Stimulated activated CD8-positive, alpha-beta memory T cell treated with anti-CD3 and anti-CD28 coated beads, Interleukin-7, amount 100 ng/mL, for 4 hours (primary cell): ENCODE measurements around the gene KCNJ15.
"Not testable (repeated sequence)": the region's sequence is repeated elsewhere in the genome, so short reads cannot be mapped to it uniquely, and the experiment has no call there.

ENCODE experiments used
- DNase-seq, 2 donors: peaks; one replicate each; pipeline ENCODE4 v3.0.0-alpha.2; 2020; ENCODE audit warnings: low read depth in 2 of 2

The KCNJ15 gene

GRCh38 chr21:38256599-38257302, at the start of gene KCNJ15:
Gene KCNJ15 (plus strand): TSS chr21:38256991. CDS start chr21:38299262, 42,271 bp downstream.
- DNase-seq: no peak

- DNase-seq: no peak
These were observed 48.7 kb upstream of the KCNJ15 start for GRCh38 chr21:38208118-38208517.

DNA sequence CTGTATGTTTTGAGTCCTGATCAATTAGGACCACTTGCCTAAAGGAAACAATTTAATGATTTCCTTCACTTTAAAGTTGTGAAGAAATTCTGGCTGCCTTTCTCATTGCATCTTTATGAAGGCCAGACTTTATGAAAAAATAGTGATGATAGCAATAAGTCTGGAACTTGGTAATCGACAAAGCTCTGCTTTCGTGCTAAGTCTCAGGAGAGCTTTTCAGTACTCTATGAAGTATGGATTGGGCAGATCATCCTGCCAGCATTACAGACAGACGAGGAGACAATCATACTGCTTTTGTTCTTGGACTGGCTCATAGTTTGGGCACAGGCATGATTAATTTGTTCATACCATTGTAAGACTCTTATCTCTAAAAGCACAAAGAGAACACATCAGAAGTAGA, 45.5 kb upstream of the KCNJ15 start:
- DNase-seq: no peak

GRCh38 chr21:38212706-38213105, 44.1 kb upstream of the KCNJ15 start:
- no peak for DNase-seq

DNA sequence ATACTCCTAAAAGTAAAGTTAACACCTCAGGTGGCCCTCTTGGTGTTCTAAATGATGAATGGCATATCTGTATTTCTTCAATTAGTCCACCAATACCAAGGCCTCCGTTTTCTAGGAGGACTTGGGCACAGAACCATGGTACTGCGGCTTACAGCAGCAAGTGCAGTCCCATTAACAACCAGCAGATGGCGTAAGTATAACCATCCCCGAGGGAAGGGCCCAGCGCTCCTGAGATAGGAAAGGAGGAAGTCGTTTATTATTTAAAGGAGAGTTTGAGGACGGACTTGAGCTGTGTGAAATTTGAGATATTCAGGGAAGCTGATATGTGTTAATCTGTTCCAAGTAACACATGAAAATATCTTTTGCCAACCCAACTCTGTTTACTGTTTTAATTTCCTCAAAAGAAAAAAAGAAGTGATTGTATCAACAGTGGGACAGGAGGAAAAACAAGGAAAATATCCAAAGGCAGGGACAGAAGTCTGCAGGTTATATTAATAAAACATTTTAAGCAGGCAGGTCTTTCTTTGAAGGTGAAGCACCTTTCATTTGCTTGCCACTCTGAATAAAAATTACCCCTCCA, 37.7 kb upstream of the KCNJ15 start:
- peak; percentile 20 to 24 for DNase-seq

- no peak for DNase-seq
These were observed 36.5 kb upstream of the KCNJ15 start for GRCh38 chr21:38220270-38220737.

DNA sequence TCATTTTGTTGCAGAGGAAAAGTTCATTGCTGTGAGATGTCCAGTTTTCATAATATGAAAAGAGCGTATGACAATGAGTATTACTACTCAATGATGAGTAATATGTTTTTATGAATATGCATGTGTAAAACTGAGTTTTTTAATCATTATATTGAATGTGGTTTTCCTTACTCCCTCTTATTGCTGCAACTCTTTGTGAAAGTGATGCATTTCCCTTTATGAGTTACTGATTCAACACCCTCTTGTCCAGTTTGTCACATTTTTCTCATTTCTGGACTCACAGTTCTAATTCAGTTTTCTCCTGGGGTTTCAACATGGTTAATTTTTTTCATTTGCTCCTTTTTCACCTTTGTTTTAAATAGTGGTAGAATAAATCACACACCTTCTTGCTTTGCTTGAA, 35.2 kb upstream of the KCNJ15 start:
- DNase-seq: no peak

DNA sequence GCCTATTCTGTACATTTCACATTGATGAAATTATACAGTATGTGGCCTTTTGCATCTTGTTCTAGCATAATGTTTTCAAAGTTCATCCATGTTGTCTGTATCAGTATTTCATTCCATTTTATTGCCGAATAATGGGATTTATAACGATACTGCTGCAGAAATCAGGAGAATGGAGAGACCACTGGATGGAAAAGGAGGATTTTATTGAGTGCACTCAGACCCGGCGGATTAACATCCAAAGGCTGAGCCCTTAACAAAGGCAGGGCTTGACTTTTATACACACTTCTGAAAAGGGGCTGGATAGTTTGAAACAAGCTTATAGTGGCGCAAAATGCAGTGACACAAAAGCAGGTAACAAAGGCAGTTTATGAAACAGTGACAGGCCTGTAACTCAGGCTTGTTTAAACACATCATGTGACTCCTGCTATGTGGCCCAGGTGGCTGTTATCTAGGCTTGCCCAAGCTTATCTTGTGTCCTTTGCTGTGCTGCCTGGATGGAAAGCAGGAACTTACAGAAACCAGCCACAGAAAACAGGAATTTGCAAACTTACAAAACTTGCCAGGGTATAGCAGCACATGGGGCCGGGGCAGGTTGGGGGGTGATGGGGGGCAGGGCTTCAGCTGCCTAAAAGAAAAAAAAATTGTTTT, 32.8 kb upstream of the KCNJ15 start:
- no peak for DNase-seq

DNA sequence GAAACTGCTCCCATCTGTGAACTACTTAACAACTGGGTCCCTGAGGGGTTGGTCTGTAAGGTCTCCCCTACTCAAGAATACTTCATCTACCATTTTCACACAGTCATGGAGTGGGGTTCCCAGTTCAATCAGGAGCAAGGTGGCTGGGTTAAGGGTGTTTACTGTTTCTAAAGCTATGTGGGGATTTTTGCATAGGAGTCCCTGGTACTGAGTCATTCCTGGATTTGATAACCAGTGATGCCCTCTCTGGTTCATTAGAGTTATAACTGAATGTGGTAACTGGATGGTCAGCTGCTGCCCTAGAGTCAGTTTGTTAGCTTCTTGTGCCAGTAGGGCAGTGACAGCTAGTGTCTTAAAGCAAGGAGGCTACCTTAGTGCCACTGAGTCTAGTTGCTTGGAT, 29.4 kb upstream of the KCNJ15 start:
- no peak for DNase-seq

GRCh38 chr21:38228115-38228514, 28.7 kb upstream of the KCNJ15 start:
- no peak for DNase-seq

- no peak for DNase-seq
These were observed 28.3 kb upstream of the KCNJ15 start for GRCh38 chr21:38228537-38228936.

- no peak for DNase-seq
These were observed 27.4 kb upstream of the KCNJ15 start for GRCh38 chr21:38229260-38229877.

GRCh38 chr21:38234395-38235142, 22.2 kb upstream of the KCNJ15 start:
- no peak for DNase-seq

DNA sequence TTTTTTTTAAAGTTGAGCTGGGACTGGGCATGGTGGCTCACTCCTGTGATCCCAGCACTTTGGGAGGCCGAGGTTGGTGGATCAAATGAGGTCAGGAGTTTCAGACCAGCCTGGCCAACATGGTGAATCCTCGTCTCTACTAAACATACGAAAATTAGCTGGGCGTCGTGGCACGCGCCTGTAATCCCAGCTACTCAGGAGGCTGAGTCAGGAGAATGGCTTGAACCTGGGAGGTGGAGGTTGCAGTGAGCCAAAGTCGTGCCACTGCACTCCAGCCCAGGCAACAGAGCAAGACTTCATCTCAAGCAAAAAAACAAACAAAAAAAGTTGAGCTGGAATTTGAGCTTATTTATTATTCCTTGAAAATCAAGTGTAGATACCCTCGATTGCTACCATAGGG, 21.5 kb upstream of the KCNJ15 start:
- DNase-seq: not testable (repeated sequence)

DNA sequence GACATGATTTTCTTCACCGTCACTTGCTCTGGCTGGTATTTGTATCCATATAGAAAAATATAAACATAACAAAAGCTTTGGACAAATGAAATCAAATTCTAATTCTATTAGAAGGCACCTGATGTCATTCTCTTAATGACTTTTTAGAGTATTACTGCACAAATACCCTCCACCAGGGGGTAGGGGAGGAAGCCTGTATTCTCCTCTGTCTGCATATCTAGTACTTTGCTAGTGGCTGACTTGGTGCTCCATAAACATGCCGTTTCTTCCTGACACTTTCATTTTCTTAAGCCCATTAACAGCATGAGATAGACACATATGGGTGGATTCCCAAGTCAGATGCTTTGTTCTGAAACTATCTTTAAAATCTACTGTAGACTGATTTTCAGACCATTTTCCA, 20.6 kb upstream of the KCNJ15 start:
- DNase-seq: no peak

DNA sequence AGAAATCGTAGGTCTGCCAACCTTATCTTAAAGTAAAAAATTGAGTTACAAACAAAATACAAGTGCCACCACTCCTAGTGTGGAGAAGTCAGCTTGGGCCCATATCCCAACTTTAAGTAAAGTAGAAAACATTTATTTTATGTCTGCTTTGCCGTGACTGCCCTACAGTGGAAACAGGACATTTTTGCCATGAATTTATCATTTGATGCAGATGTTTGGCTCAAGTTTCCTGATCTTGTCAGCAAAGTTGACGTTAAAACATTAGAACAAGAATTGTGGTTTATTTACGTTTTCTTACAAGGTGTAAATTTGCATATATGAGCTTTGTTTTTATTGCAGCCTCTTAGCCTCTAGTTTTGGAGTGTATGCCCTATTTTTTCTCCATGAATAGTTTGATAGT, 17.1 kb upstream of the KCNJ15 start:
- no peak for DNase-seq

GRCh38 chr21:38240129-38240528, 16.7 kb upstream of the KCNJ15 start:
- DNase-seq: no peak

DNA sequence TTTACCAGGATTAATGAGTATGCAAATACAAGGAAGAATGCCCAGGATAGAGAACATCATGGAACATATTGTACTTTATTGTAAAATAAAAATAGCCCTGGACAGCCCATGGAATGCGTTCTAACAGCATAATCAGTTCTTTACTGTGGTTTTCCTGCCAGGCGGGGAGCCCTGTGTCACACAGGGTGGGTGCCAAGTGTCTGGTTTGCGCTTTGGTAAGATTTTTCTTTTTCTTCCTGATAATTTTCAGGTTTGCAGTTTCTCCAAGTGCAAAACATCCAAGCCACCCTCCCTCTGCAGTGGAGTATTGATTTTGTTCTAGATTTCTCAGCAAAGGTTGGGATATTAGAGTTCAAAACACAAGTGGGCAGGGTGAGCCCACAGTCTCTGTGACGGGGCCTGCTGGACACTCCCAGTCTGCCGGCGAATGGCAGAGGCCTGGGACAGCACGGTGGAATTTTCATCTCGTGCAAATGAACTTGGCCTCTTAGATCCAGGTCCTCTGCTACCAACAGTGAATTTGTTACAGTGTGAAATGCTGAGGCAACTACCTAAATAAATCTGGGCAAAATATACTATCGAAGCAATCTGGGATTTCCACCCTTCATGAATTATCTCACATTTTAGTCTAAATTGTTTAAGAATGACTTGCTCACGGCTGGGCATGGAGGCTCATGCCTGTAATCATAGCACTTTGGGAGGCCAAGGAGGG, 15.6 kb upstream of the KCNJ15 start:
- DNase-seq: no peak

- no peak for DNase-seq
These were observed 14.7 kb upstream of the KCNJ15 start for GRCh38 chr21:38242061-38242460.

- no peak for DNase-seq
These were observed 12.9 kb upstream of the KCNJ15 start for GRCh38 chr21:38243732-38244406.

DNA sequence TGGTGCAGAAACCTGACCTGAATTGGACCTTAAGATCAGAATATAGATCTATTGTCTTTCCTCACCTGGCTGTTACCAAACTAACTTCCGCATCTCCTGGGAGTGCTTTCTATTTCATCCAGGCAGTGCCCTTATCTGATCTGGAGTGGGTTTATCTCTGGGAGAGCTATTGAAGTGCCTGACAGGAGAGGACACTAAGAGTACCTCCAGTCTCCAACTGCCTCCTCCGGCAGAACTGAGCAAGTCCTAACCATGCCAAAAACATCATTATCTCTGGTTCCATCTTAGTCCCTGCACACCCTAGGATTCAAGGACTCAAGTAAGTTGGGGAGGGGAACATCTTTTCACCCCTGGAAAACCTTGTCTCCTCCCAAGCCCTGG, 12.4 kb upstream of the KCNJ15 start:
- no peak for DNase-seq
